Measurements from ENCODE around the gene LASP1. TPM values are rescaled to one million over a fixed set of nuclear protein-coding genes. Genes with fewer than 3 reads are reported as not detected.

LASP1 gene
- polyA plus RNA-seq, 1 donor from 2014 or later = 56.3 TPM

- Histone ChIP-seq H3K36me3 (ENCODE audit: insufficient read depth, low read length) (no peaks in the 10 kb centered on the region), H3F3A (ENCODE audit: insufficient read depth, low read length, poor library complexity, severe bottlenecking) (no peaks in the 10 kb centered on the region), H4K20me1 (ENCODE audit: insufficient read depth) (no peaks in the 10 kb centered on the region), H3K27ac (ENCODE audit: low read length) (no peak overlapping the region), H3K79me2 (replicated peaks; ENCODE audit: insufficient read depth, low read length) (no peaks in the 10 kb centered on the region), H3K9me3 (ENCODE audit: low read length) (no peaks in the 10 kb centered on the region), H3K9ac (ENCODE audit: low read length) (no peak overlapping the region), H3K27me3 (ENCODE audit: insufficient read depth, low read depth, low read length) (no peaks in the 10 kb centered on the region), H3K4me2 (ENCODE audit: low read length) (no peak overlapping the region), H3K9me2 (ENCODE audit: insufficient read depth, low read length) (no peaks in the 10 kb centered on the region), H3K4me3 (ENCODE audit: low read length) (no peak overlapping the region), H2AFZ (ENCODE audit: low read depth, low read length) (no peak overlapping the region)
- no peak for TF ChIP-seq EP300 (conservative IDR thresholded peaks at IDR 0.05; ENCODE audit: poor library complexity, severe bottlenecking)
- TF ChIP-seq EZH2 (IDR thresholded peaks at IDR 0.05; ENCODE audit: borderline replicate concordance, insufficient read depth, low read length, poor library complexity, severe bottlenecking) = no peak
- no peak for TF ChIP-seq SMC3 (conservative IDR thresholded peaks at IDR 0.05; ENCODE audit: poor library complexity)
- TF ChIP-seq TAF1 (IDR thresholded peaks at IDR 0.05; ENCODE audit: low read depth) = no peak
- TF ChIP-seq, protein P1, sequence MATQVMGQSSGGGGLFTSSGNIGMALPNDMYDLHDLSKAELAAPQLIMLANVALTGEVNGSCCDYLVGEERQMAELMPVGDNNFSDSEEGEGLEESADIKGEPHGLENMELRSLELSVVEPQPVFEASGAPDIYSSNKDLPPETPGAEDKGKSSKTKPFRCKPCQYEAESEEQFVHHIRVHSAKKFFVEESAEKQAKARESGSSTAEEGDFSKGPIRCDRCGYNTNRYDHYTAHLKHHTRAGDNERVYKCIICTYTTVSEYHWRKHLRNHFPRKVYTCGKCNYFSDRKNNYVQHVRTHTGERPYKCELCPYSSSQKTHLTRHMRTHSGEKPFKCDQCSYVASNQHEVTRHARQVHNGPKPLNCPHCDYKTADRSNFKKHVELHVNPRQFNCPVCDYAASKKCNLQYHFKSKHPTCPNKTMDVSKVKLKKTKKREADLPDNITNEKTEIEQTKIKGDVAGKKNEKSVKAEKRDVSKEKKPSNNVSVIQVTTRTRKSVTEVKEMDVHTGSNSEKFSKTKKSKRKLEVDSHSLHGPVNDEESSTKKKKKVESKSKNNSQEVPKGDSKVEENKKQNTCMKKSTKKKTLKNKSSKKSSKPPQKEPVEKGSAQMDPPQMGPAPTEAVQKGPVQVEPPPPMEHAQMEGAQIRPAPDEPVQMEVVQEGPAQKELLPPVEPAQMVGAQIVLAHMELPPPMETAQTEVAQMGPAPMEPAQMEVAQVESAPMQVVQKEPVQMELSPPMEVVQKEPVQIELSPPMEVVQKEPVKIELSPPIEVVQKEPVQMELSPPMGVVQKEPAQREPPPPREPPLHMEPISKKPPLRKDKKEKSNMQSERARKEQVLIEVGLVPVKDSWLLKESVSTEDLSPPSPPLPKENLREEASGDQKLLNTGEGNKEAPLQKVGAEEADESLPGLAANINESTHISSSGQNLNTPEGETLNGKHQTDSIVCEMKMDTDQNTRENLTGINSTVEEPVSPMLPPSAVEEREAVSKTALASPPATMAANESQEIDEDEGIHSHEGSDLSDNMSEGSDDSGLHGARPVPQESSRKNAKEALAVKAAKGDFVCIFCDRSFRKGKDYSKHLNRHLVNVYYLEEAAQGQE (IDR thresholded peaks at IDR 0.05; ENCODE audit: borderline replicate concordance) = no peak
- no peak for TF ChIP-seq POLR2AphosphoS5 (IDR thresholded peaks at IDR 0.05)
- no peak for TF ChIP-seq RAD21 (conservative IDR thresholded peaks at IDR 0.05)
- TF ChIP-seq MXI1 (conservative IDR thresholded peaks at IDR 0.05; ENCODE audit: poor library complexity, severe bottlenecking) = no peak
- TF ChIP-seq, protein P2, sequence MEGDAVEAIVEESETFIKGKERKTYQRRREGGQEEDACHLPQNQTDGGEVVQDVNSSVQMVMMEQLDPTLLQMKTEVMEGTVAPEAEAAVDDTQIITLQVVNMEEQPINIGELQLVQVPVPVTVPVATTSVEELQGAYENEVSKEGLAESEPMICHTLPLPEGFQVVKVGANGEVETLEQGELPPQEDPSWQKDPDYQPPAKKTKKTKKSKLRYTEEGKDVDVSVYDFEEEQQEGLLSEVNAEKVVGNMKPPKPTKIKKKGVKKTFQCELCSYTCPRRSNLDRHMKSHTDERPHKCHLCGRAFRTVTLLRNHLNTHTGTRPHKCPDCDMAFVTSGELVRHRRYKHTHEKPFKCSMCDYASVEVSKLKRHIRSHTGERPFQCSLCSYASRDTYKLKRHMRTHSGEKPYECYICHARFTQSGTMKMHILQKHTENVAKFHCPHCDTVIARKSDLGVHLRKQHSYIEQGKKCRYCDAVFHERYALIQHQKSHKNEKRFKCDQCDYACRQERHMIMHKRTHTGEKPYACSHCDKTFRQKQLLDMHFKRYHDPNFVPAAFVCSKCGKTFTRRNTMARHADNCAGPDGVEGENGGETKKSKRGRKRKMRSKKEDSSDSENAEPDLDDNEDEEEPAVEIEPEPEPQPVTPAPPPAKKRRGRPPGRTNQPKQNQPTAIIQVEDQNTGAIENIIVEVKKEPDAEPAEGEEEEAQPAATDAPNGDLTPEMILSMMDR (IDR thresholded peaks at IDR 0.05; ENCODE audit: poor library complexity, severe bottlenecking) = no peak
Observed at GRCh38 chr17:38970128-38970527, 100.3 kb downstream of the LASP1 start.

DNA sequence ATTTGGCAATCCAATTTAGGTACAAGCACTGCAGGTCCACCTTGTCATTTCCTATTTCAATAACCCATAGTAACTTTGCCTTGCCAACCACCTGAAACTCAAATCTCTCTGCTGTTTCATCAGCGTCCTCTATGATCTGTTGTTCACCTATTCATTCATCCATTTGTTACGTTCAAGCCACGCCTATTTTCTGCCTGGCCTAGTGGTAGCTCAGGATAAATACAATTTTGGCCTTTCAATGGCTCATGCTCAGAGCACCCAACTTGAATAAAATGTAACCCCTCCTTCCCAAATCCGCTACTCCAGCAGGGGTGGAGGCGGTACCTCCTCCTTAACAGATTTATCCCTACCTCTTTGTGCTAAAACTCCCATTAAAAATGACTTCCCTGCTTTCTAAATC lies 100.9 kb downstream of the LASP1 start:
- Histone ChIP-seq H3K9me2 (ENCODE audit: insufficient read depth, low read length) (no peaks in the 10 kb centered on the region), H3K36me3 (ENCODE audit: insufficient read depth, low read length) (no peaks in the 10 kb centered on the region), H3K9ac (ENCODE audit: low read length) (no peak overlapping the region), H2AFZ (ENCODE audit: low read depth, low read length) (no peak overlapping the region), H4K20me1 (ENCODE audit: insufficient read depth) (no peaks in the 10 kb centered on the region), H3K79me2 (replicated peaks; ENCODE audit: insufficient read depth, low read length) (no peaks in the 10 kb centered on the region), H3F3A (ENCODE audit: insufficient read depth, low read length, poor library complexity, severe bottlenecking) (no peaks in the 10 kb centered on the region), H3K4me2 (ENCODE audit: low read length) (no peak overlapping the region), H3K27ac (ENCODE audit: low read length) (no peak overlapping the region), H3K4me3 (ENCODE audit: low read length) (no peak overlapping the region), H3K27me3 (ENCODE audit: insufficient read depth, low read depth, low read length) (no peaks in the 10 kb centered on the region), H3K9me3 (ENCODE audit: low read length) (no peaks in the 10 kb centered on the region)
- no peak for TF ChIP-seq RAD21 (conservative IDR thresholded peaks at IDR 0.05)
- TF ChIP-seq EP300 (conservative IDR thresholded peaks at IDR 0.05; ENCODE audit: poor library complexity, severe bottlenecking) = no peak
- TF ChIP-seq SMC3 (conservative IDR thresholded peaks at IDR 0.05; ENCODE audit: poor library complexity) = no peak
- no peak for TF ChIP-seq EZH2 (IDR thresholded peaks at IDR 0.05; ENCODE audit: borderline replicate concordance, insufficient read depth, low read length, poor library complexity, severe bottlenecking)
- TF ChIP-seq, protein P2 (IDR thresholded peaks at IDR 0.05; ENCODE audit: poor library complexity, severe bottlenecking) = no peak
- no peak for TF ChIP-seq TAF1 (IDR thresholded peaks at IDR 0.05; ENCODE audit: low read depth)
- TF ChIP-seq, protein P1 (IDR thresholded peaks at IDR 0.05; ENCODE audit: borderline replicate concordance) = no peak
- no peak for TF ChIP-seq MXI1 (conservative IDR thresholded peaks at IDR 0.05; ENCODE audit: poor library complexity, severe bottlenecking)
- TF ChIP-seq POLR2AphosphoS5 (IDR thresholded peaks at IDR 0.05) = no peak

Measured in neural cell (in vitro differentiated cells).